Activated CD4-positive, alpha-beta T cell treated with anti-CD3 and anti-CD28 coated beads for 36 hours (primary cell): ENCODE data around the gene DUSP22. TPM values are rescaled to one million over a fixed set of nuclear protein-coding genes. Genes with fewer than 3 reads are reported as not detected.

ENCODE experiments used
- ATAC-seq: fragments of 200-7000 bp; cut with Tn5 transposase; one replicate; pipeline ENCODE4 v1.10.0; 2021; ENCODE audit warnings: mild to moderate bottlenecking, moderate library complexity
- CTCF ChIA-PET: fragments of 350-600 bp; sonication (Branson Sonifier 250); formaldehyde crosslinking; loops from one replicate; lab custom pipeline; 2021; ENCODE audit warnings: antibody characterized with exemption; lab: Charles Lee
- POLR2A ChIA-PET: fragments of 350-600 bp; sonication (Branson Sonifier 250); formaldehyde crosslinking; loops from one replicate; lab custom pipeline; 2021; ENCODE audit warnings: antibody characterized with exemption, inconsistent platforms; lab: Charles Lee
- DNase-seq: peaks from one replicate; pipeline ENCODE4 v3.0.0-alpha.2; 2020
- H3K27ac Mint-ChIP-seq: one replicate; pipeline ENCODE4 v1.8.0; 2021; ENCODE audit warnings: mixed read lengths
- H3K27me3 Mint-ChIP-seq: one replicate; pipeline ENCODE4 v1.8.0; 2021; ENCODE audit warnings: mixed read lengths
- H3K36me3 Mint-ChIP-seq: one replicate; pipeline ENCODE4 v1.8.0; 2021; ENCODE audit warnings: low read depth, mixed read lengths
- H3K4me1 Mint-ChIP-seq: one replicate; pipeline ENCODE4 v1.8.0; 2021; ENCODE audit warnings: mixed read lengths
- H3K4me3 Mint-ChIP-seq: one replicate; pipeline ENCODE4 v1.8.0; 2021; ENCODE audit warnings: mild to moderate bottlenecking, moderate library complexity, mixed read lengths
- H3K9me3 Mint-ChIP-seq: one replicate; pipeline ENCODE4 v1.8.0; 2021; ENCODE audit warnings: low read depth, mixed read lengths
- intact Hi-C, 2 experiments: fragments of 100-400 bp; cut with DNase I in 1 of 2; cut with micrococcal nuclease in 1 of 2; formaldehyde crosslinking; loops; one replicate each; pipeline versions ENCODE4 v1.14.2 to v1.15.1; 2022 to 2024; cut with DNase I, micrococcal nuclease
- total RNA-seq, 2 experiments: library from RNA; stranded (reverse); gene quantifications; one replicate each; pipeline ENCODE4 v1.2.3, GENCODE V29; 2021

DUSP22 gene
- total RNA-seq, 2 experiments from 2014 or later = 33.2 to 33.7 TPM

DNA sequence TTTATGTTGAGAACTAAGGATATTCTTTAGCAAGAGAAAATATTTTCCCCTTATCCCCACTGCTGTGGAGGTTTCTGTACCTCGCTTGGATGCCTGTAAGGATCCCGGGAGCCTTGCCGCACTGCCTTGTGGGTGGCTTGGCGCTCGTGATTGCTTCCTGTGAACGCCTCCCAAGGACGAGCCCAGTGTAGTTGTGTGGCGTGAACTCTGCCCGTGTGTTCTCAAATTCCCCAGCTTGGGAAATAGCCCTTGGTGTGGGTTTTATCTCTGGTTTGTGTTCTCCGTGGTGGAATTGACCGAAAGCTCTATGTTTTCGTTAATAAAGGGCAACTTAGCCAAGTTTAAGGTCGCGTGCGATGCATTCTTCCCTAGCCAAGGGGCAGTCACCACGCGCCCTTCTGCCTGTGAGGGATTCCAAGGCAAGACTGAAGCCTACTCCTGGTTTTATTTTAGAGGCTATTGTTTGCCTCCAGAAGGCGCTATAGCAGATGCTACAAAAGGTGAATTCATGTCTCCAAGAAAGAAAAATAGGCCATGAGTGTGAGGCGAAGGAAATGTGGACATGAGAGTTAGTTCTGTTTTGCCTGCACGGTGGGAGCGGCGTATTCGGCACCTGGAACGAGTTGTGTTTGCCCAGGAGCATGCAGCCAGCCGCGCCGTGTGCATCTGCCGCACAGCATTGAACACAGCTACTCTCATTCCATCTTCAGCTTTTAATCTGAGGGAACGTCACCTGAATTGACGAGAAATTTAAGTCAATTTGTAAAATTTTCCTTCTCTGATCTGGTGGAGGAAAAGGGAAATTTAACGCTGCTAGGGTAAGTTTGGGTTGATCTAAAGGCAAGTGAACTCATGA lies 59.0 kb downstream of the DUSP22 start:
- Mint-ChIP-seq H3K27me3 (no peaks in the 10 kb centered on the region), H3K4me3 (no peak overlapping the region), H3K9me3 (no peaks in the 10 kb centered on the region), H3K4me1 (no peaks in the 10 kb centered on the region), H3K36me3 (peaks cover 15% of the 10 kb centered on the region), H3K27ac (no peak overlapping the region)
- ChIA-PET POLR2A (interaction anchor here (1.2 kb wide), 1 partner anchor 135 kb away, joined by 3 read pairs; no protein-coding TSS in a partner anchor), CTCF (interaction anchor here (0.6 to 1.6 kb wide), 3 partner anchors 17 to 38 kb away, joined by 3 to 4 read pairs (median 3); no protein-coding TSS in a partner anchor)
- ATAC-seq (no peak), DNase-seq (no peak)
- intact Hi-C loops = no loop called here

DNA sequence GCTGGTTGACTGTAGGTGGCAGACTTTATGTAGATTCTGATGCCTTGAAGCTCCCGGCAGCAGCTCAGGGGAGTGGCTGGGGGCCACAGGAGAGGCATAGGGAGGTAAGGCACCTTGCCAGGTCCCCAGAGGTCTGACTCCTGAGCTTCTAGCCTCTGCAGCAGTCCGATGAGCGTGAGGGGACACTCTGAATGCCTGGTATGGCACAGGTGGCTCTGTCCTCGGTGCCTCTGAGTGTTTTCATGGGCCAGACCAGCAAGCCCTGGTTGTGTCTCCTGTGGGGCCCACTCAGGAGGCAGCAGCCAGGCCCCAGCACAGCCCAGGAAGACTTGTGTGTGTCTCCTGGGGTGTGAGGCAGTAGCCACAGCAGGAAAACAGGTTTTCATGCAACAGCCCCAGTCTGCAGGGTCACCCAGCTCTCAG lies 59.6 kb downstream of the DUSP22 start:
- POLR2A ChIA-PET = interaction anchor here (1.2 kb wide), 1 partner anchor 136 kb away, joined by 3 read pairs; no protein-coding TSS in a partner anchor
- intact Hi-C loops = no loop called here
- DNase-seq (no peak), ATAC-seq (no peak)
- no peaks in the 10 kb centered on the region for H3K9me3 Mint-ChIP-seq
- peaks cover 12% of the 10 kb centered on the region for H3K36me3 Mint-ChIP-seq
- no peak overlapping the region for H3K27ac Mint-ChIP-seq
- H3K4me1 Mint-ChIP-seq = peaks cover 4% of the 10 kb centered on the region
- no peaks in the 10 kb centered on the region for H3K27me3 Mint-ChIP-seq
- no peak overlapping the region for H3K4me3 Mint-ChIP-seq
- CTCF ChIA-PET = interaction anchor here (0.6 to 1.6 kb wide), 2 partner anchors 17 to 34 kb away, joined by 3 read pairs; no protein-coding TSS in a partner anchor

DNA sequence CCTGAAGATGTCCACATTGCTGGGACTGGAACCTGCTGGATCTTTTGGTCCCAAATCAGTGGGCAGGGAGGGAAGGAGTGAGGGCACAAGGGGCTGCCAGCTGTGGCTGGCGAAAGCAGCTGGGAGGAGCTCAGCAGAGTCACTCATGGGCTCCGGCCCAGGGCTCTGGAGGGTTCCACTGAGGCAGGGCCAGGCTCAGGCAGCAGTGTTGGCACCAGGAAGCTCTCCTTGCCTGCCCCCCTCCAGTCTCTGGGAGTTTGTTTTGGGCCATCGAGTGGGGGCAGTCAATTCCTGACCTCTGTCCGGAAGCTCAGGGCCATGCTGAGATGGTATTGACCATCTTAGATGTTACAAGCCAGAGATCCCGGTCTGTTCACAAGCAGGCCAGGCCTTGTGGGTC lies 60.2 kb downstream of the DUSP22 start:
- ATAC-seq = no peak

DNA sequence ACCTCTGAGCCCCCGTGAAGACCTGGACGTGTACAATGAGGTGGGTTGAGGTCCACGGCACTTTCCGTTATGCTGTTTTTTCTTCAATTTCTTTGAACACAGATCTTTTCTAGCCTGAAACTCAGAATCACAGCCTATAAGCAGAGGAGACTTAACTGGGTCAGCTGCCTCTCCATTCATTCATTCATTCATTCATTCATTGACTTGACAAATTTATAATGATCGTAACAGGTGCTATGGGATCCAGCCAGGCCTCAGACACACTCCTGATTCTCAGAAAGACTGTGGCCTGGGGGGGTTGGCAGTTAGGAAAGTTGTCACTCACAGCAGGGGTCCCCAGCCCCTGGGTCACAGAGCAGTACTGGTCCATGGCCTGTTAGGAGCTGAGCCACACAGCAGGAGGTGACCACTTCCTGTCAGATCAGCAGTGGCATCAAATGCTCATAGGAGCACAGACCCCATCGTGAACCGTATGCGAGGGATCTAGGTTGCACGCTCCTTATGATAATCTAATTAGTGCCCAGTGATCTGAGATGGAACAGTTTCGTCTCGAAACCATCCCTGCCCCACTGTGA lies 60.7 kb downstream of the DUSP22 start:
- POLR2A ChIA-PET = no interaction called here
- H3K4me3 Mint-ChIP-seq = no peak overlapping the region
- CTCF ChIA-PET = interaction anchor here (1.6 kb wide), 1 partner anchor 15 kb away, joined by 3 read pairs; no protein-coding TSS in a partner anchor
- no peak for ATAC-seq
- H3K27me3 Mint-ChIP-seq = no peaks in the 10 kb centered on the region
- no peak overlapping the region for H3K27ac Mint-ChIP-seq
- peaks cover 8% of the 10 kb centered on the region for H3K36me3 Mint-ChIP-seq
- no peak for DNase-seq
- H3K9me3 Mint-ChIP-seq = no peaks in the 10 kb centered on the region
- intact Hi-C loops = no loop called here
- peaks cover 13% of the 10 kb centered on the region for H3K4me1 Mint-ChIP-seq

More for the DNA sequence above, 60.2 kb downstream of the DUSP22 start:
- no peak overlapping the region for H3K27ac Mint-ChIP-seq
- intact Hi-C loops = no loop called here
- H3K4me3 Mint-ChIP-seq = no peak overlapping the region
- H3K9me3 Mint-ChIP-seq = no peaks in the 10 kb centered on the region
- POLR2A ChIA-PET = no interaction called here
- peaks cover 10% of the 10 kb centered on the region for H3K36me3 Mint-ChIP-seq
- DNase-seq = no peak
- peaks cover 10% of the 10 kb centered on the region for H3K4me1 Mint-ChIP-seq
- CTCF ChIA-PET = interaction anchor here (1.6 kb wide), 1 partner anchor 16 kb away, joined by 3 read pairs; no protein-coding TSS in a partner anchor
- no peaks in the 10 kb centered on the region for H3K27me3 Mint-ChIP-seq

DNA sequence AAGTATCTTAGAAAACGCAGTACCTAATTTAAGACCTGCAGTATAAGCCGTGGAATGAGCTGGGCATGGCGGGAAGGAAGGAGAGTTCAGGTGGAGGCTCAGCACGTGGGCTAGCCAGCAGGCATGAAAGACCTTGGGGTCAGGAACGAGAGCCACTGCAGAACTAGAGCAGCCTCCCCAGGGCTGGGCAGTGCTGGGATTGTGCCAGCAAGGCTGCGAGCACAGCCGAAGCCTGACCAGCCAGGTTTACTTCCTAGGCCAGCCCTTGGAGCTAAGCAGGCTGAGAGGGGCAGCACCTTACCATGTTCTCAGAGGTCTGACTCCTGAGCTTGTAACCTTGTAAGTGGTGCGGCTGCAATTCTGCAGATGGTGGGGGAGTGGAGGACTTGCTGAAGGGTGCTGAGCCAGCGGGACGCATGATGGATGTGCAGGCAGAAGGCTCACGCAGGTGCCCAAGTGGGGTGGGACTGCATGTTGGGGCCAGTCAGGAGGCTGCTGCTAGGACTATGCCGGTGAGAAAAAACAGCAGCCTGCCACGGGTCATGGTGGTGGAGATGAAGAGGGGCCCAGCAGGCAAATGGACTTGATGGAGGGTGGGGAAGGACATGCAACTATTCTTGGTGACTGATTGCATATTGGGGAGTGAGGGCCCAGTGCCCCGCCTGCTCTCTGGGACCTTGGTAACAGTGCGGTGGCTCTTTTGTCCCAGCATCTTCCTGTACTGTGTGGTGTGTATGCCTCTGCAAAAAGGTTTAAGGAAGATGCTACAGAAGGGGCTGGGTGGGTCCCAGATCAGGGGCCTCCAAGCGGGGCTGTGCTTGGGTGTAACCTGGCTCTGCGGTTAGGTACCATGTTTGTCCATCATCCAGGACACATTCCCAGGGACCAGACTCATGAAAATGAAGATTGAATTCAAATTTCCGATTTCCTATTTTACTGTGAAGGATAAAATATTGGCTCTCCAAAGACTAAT lies 61.6 kb downstream of the DUSP22 start:
- ATAC-seq (no peak), DNase-seq (no peak)
- Mint-ChIP-seq H3K36me3 (peaks cover 8% of the 10 kb centered on the region), H3K4me1 (peaks cover 16% of the 10 kb centered on the region), H3K27ac (no peak overlapping the region), H3K9me3 (no peaks in the 10 kb centered on the region), H3K27me3 (no peaks in the 10 kb centered on the region), H3K4me3 (no peak overlapping the region)
- intact Hi-C loops = no loop called here
- ChIA-PET CTCF (no interaction called here), POLR2A (no interaction called here)

DNA sequence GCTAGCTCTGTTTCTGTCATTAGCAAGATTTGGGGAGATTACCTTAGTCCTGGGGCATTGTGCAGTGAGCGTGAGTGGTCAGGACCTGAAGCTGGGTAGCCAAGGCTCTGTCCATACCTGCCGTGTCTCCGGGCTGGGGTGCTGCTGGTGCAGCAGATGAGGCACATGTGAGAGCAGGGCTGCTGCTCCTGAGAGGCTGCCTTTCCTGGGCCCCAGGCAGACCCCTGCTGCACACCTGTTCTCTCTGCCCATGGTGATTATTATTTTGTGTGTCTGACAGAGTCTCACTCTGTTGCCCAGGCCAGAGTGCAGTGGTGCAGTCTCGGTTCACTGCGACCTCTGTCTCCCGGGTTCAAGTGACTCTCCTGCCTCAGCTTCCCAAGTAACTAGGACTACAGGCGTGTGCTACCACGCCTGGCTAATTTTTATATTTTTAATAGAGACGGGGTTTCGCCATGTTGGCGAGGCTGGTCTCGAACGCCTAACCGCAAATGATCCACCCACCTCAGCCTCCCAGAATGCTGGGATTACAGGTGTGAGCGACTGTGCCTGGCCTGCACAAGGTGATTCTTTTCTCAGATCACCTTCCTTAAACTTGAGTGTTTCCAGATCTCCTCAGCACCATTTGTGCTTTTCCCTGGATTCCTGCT lies 62.5 kb downstream of the DUSP22 start:
- Mint-ChIP-seq H3K27ac (no peak overlapping the region), H3K4me3 (no peak overlapping the region), H3K9me3 (no peaks in the 10 kb centered on the region), H3K4me1 (peaks cover 16% of the 10 kb centered on the region), H3K27me3 (no peaks in the 10 kb centered on the region), H3K36me3 (peaks cover under 1% of the 10 kb centered on the region)
- no peak for DNase-seq
- ChIA-PET CTCF (interaction anchor here (0.7 to 1.0 kb wide), 2 partner anchors 9 to 1069 kb away, joined by 4 to 5 read pairs; no protein-coding TSS in a partner anchor), POLR2A (no interaction called here)
- ATAC-seq = no peak
- intact Hi-C loops = no loop called here

DNA sequence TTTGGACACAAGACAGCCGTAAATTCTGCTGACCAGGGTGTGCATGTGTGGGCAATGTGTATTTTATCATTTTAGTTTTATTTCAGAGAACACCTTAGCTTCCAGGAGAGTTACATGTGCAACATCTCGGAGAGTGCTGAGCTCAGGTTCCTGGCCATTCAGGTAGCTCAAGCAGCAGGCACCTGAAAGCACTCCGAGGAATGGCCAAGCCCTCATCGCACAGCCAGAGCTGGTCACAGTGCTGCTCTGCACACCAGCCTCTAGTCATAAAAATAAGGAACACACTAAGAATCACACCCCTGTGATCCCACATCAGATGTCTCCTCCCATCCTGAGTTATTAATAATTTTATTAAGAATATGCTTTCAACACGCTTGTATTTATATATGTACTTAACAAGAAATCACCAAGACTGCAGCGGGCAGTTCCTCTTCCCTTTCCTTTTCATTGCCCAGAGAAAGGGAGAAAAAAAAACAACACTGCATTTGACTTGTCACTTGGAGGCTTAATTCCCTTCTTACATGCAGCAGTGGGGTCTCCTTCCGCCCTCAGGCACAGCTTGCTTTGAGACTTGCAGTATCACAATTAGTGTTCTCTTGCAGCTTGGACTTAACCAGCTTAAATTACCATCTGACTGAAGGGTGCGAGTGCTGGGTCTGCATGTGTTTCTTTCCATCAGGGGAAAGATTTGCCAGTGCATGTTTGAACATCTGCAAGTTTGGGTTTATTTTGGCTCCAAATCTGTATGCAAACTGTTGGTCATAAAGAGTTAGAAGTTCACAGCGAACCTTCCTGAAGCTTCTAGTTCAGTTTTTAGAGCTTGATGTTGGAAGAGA lies 63.3 kb downstream of the DUSP22 start:
- no peaks in the 10 kb centered on the region for H3K9me3 Mint-ChIP-seq
- POLR2A ChIA-PET = no interaction called here
- ATAC-seq = no peak
- no peak overlapping the region for H3K4me3 Mint-ChIP-seq
- DNase-seq = no peak
- CTCF ChIA-PET = interaction anchor here (0.5 to 1.0 kb wide), 4 partner anchors 10 to 1068 kb away, joined by 3 to 5 read pairs (median 4); no protein-coding TSS in a partner anchor
- H3K27me3 Mint-ChIP-seq = no peaks in the 10 kb centered on the region
- intact Hi-C loops = no loop called here
- H3K4me1 Mint-ChIP-seq = peaks cover 16% of the 10 kb centered on the region
- no peak overlapping the region for H3K27ac Mint-ChIP-seq
- H3K36me3 Mint-ChIP-seq = no peaks in the 10 kb centered on the region

DNA sequence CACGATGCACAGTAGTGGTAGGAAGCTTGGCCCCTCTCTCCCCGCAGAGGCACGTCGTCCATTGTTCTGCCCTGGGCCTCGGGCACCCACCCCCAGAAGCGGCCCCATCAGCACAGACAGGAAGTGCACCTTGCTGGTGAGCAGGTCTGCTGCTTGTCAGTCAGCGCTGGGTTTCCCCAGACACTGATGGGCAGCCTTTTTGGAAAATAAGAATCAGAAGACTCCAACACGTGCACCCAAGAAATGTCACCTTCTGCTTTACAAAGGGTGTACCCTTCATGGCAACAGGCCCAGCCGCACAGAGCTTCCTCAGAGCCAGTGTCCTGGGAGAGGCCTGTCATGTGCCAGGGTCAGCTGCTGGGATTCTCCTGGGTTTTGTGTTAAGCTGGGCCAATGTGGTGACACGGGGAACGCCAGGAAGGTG lies 64.6 kb downstream of the DUSP22 start:
- intact Hi-C loops = no loop called here
- peak; percentile 75 for ATAC-seq
- H3K9me3 Mint-ChIP-seq = no peaks in the 10 kb centered on the region
- POLR2A ChIA-PET = no interaction called here
- H3K27ac Mint-ChIP-seq = peak overlapping the region; percentile 61
- H3K27me3 Mint-ChIP-seq = no peaks in the 10 kb centered on the region
- CTCF ChIA-PET = no interaction called here
- peaks cover 16% of the 10 kb centered on the region for H3K4me1 Mint-ChIP-seq
- DNase-seq = peak; percentile 48
- H3K36me3 Mint-ChIP-seq = no peaks in the 10 kb centered on the region
- H3K4me3 Mint-ChIP-seq = no peak overlapping the region

DNA sequence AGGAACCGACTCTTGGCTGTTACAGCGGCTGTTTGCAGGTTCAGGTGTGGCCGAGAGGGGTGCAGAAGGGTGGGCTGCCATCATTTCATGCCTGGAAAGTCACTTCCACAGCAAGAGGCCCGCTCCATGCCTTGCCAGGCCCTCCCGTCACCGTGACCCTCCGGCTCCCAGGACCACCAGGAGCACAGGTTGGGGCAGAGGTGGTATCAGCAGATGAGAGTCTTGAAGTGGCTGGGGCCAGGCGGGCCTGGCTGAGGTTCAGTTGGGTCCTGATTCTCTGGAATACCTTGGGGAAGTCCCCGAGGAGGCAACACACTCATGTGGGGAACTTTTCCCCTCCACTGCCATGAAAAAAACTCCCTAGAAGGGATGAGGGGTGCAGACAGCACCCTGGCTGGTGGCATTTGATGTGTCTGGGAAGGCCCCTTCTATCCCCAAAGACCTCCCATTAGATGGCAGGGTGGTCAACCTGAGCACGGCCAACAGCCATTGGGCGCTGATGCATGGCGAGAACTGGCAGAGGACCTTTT lies 65.0 kb downstream of the DUSP22 start:
- Mint-ChIP-seq H3K27me3 (no peaks in the 10 kb centered on the region), H3K4me1 (peaks cover 16% of the 10 kb centered on the region), H3K9me3 (no peaks in the 10 kb centered on the region), H3K4me3 (no peak overlapping the region), H3K27ac (no peak overlapping the region), H3K36me3 (no peaks in the 10 kb centered on the region)
- intact Hi-C loops = no loop called here
- ATAC-seq = no peak
- DNase-seq = no peak
- CTCF ChIA-PET = no interaction called here
- POLR2A ChIA-PET = no interaction called here
